GM21528 (cell line): Measurements from ENCODE around the gene AKT3.
"Not testable (repeated sequence)": the region's sequence is repeated elsewhere in the genome, so short reads cannot be mapped to it uniquely, and the experiment has no call there.

Experiments
- ATAC-seq: cut with Tn5 transposase; IDR thresholded peaks from one replicate; pipeline ENCODE4 v1.9.1; 2021; ENCODE audit warnings: mild to moderate bottlenecking, moderate library complexity; ENCODE audit not compliant: unreplicated experiment, low FRiP score

AKT3 gene

DNA sequence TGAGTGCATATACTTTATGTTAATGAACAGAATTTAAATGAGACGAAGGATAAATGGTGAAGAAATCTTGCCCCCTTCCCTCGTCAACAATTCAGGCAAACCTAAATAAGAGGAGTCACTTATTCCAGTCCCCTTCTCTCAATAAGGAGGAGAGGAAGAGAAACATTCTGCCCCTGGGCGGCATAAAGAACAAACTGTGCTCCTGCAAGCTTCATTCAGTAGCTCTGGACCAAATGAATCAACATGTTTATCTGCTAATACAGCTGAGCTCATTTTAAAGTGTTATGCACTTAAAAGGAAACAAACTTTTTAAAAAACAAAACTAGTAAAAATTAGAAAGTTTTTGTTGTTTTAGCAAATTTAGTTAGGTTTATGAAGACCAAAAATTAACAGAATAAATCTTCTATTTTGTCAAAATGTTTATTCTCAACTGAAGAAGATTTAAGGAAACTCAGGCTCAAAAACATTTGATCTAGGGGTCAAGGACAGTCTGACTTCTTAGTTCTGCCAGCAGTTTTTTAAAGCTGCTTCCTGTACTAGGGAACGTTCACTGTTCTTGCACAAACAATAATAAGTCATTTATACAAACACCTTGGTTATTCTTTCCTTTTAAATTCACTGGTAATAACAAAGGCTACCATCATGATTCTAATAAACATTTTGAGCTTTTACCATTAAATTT is 58.3 kb downstream of the AKT3 start:
- ATAC-seq: no peak

- no peak for ATAC-seq
These were observed 59.6 kb downstream of the AKT3 start for GRCh38 chr1:243790404-243790803.

DNA sequence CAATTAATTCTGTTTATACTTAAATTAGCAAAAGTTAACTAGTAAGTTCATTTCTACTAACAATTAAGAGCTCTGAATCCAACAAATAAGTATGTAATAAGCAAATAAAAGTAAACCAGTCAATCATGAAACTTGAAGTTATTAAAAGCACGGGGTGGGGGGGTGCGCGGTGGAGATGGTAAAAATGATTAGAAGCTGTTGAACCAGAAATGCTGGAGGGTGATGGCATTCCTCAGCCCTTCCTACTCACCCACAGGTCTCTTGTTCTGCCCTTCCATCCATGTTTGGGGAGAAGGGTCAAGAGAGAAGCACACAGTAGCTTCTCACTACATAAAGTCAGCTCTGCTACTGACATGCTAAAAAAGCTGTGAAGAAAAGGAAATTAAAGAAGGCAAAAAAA is 63.5 kb downstream of the AKT3 start:
- ATAC-seq: no peak

GRCh38 chr1:243784506-243784905 is 65.5 kb downstream of the AKT3 start:
- ATAC-seq: no peak

- ATAC-seq: no peak
These were observed 66.3 kb downstream of the AKT3 start for GRCh38 chr1:243783714-243784113.

- ATAC-seq: not testable (repeated sequence)
These were observed 77.5 kb downstream of the AKT3 start for GRCh38 chr1:243772361-243773050.

GRCh38 chr1:243770860-243771259 is 79.2 kb downstream of the AKT3 start:
- ATAC-seq: no peak

DNA sequence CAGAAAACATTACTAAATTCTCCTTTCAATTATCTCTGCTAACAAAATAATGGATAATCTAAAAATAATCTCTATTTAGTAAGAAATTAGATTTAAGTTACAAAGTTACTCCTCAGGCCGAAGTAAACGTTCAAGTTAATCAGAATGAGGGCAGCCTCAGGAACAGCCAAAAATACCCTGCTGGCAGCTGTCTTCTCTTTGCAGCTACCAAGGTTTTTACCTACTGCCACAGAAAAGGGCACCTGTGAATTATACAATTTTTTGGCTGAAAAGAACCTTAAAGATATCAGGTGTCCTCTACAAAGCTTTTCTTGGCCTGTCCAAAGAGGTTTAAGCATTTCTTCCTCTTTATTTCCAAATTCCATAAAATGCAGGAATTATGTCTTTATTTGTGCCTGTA is 84.4 kb downstream of the AKT3 start:
- ATAC-seq: no peak

DNA sequence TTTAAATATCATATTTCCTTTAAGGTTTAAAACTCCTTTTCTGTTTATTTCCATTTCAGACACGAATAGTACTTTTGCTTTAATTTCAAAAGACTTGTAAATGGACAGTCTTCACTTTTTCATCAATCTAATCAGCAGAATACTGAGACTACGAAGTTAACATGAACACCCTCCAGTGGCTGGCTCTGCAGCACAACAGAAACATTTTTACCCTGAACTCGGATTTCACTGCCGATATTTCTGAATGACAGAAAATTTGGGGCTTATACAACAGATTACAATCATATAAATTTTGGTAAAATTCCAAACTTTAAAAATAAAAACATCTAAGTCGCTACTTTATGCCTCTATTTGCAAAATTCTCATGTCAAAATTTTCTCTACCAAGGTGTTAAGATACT is 86.2 kb downstream of the AKT3 start:
- ATAC-seq: no peak

GRCh38 chr1:243758647-243759046 is 91.4 kb downstream of the AKT3 start:
- ATAC-seq: no peak

- ATAC-seq: no peak
These were observed 93.5 kb downstream of the AKT3 start for GRCh38 chr1:243756529-243756928.

DNA sequence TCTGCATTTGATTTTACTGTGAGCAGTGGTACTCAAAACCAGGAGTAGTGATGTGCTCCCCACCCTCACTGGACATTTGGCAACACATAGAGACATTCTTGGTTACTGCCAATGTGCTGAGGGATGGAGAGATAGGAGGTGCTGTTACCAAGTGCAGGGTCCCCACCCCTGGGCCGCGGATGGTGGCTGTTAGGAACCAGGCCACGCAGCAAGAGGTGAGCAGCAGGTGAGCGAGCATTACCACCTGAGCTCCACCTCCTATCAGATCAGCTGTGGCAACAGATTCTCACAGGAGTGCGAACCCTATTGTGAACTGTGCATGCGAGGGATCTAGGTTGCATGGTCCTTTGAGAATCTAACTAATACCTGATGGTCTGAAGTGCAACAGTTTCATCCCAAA is 95.7 kb downstream of the AKT3 start:
- no peak for ATAC-seq

DNA sequence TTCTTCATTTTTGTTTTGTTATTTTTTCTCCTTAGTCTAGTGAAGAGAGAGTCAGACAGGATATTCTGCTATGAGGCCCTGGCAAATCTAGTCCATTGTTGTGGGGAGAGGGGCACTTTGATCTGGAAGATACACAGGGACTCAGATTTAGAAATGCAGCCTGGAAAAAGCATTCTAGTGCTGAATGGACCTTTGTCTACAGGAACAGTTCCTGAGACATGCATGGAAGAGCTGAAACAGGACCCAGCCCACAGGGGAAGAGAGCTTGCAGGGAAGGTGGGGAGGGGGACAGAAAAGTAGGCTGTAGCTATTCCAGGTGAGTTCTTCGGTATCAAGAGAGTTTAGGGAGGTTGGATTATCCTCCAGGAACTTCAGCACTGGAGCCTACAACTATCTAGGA is 98.5 kb downstream of the AKT3 start:
- ATAC-seq: no peak

- ATAC-seq: peak; percentile 95
These were observed 101.2 kb downstream of the AKT3 start for GRCh38 chr1:243748706-243749283.

DNA sequence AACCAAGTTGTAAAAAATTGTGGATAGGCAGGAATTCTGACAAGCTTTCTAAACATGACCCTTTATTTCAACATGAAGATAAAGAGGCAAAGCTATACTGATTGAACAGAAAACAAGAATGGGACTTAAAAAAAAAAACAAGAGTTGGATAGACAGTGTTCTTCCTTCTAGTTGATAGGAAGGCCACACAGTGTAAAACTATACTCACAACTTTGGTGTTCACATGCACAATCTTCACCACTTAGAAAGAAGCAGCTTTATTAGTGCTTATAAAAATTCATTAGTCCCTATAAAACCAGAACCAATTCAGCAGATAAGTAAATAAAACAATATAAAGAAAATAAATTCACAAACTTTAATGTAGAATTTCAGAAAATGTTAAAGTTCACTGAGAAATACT is 101.8 kb downstream of the AKT3 start:
- no peak for ATAC-seq

DNA sequence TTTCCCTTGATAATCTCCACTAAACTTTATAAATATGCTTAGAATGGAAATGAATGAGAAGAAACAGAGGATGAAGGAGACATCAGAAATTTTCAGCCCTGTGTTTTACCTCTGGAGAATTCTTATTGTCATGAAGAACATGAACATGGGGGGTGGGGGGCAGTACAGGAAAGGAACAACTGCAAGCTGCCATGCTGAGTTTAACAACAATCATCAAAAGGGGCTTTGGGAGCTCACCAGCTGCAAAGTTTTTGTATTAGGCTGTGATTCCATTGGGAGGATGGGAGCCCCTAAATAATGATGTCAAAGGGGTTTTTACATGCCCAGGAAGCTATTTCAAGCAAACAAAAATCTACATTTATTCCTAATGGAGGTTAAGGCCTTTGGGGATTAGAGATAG is 103.3 kb downstream of the AKT3 start:
- no peak for ATAC-seq

DNA sequence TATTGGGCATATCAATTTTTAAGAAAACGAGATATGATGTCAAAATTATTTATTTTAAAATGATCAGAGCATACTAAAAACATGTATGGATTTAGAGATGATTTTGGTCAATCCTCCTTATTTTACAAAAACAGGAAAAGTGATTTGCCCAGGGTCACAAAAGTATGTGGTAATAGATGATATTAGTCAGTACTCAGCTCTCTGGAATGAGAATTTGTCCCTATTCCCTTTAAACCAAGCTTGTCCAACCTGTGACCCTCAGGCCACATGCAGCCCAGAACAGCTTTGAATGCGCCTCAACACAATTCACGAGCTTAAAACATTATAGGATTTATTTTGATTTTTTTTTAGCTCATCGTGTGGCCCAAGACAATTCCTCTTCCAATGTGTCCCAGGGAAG is 104.7 kb downstream of the AKT3 start:
- ATAC-seq: no peak

- no peak for ATAC-seq
These were observed 107.2 kb downstream of the AKT3 start for GRCh38 chr1:243742819-243743218.

- ATAC-seq: no peak
These were observed 109.6 kb downstream of the AKT3 start for GRCh38 chr1:243740255-243740999.

DNA sequence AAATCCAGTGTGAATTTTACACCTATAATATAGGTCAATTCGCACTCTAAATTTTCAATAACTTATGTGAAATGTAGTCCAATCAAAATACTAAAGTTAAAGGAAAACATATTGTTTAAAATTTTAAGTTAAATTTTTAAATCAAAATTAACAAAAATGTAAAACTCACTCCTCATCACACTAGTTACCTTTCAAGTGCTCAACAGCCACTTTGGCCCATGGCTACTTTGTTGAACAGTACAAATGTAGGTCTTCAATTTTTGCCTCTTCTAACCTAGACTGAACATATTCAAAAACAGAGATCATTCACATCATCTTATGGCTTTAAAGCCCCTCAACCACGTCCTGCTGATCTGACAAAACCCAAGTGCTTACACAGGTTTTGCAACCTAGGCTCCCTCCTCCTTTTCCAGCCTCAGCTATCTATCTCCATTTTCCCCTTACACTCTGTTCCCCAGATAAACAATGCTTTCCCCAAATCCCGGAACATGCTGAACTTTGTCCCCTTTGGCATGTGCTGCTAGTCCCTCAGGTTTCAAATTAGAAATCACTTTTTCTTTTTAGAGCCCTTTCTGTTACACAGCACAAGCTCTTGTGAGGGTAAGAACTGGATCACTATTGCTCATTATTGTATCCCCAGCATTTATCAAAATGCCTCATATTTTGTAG is 110.6 kb downstream of the AKT3 start:
- no peak for ATAC-seq

GRCh38 chr1:243738020-243738419 is 112.0 kb downstream of the AKT3 start:
- no peak for ATAC-seq
